ENCODE measurements around the gene OTC.

DNA sequence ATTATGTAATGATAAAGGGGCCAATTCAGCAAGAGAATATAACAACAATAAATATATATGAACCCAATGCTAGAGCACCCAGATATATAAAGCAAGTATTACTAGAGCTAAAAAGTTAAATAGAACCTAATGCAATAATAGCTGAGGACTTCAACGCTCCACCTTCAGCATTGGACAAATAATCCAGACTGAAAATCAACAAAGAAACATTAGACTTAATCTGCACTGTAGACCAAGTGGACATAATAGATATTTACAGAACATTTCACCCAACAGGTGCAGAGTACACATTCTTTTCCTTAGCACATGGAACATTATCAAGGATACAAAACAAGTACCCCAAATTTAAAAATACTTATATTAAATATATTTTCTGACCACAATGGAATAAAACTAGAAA, 24.3 kb downstream of the OTC start:
- TF ChIP-seq, protein P1, sequence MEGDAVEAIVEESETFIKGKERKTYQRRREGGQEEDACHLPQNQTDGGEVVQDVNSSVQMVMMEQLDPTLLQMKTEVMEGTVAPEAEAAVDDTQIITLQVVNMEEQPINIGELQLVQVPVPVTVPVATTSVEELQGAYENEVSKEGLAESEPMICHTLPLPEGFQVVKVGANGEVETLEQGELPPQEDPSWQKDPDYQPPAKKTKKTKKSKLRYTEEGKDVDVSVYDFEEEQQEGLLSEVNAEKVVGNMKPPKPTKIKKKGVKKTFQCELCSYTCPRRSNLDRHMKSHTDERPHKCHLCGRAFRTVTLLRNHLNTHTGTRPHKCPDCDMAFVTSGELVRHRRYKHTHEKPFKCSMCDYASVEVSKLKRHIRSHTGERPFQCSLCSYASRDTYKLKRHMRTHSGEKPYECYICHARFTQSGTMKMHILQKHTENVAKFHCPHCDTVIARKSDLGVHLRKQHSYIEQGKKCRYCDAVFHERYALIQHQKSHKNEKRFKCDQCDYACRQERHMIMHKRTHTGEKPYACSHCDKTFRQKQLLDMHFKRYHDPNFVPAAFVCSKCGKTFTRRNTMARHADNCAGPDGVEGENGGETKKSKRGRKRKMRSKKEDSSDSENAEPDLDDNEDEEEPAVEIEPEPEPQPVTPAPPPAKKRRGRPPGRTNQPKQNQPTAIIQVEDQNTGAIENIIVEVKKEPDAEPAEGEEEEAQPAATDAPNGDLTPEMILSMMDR (IDR thresholded peaks at IDR 0.05; ENCODE audit: low read length) = no peak
- no peak for TF ChIP-seq EZH2 (IDR thresholded peaks at IDR 0.05; ENCODE audit: borderline replicate concordance, low read length)
